ES-I3 (cell line): Measurements from ENCODE around the gene SBNO2.

Experiments used
- H3K36me3 ChIP-seq: 2 replicates; pipeline ENCODE4 v1.6.1; 2013; ENCODE audit warnings: mild to moderate bottlenecking, low read length, control low read depth, moderate library complexity; ENCODE audit not compliant: insufficient read depth
- H3K4me1 ChIP-seq: 2 replicates; pipeline ENCODE4 v1.6.1; 2013; ENCODE audit warnings: mild to moderate bottlenecking, control low read depth, low read length; ENCODE audit not compliant: insufficient read depth
- H3K9ac ChIP-seq: 2 replicates; pipeline ENCODE4 v1.6.1; 2013; ENCODE audit warnings: low read depth, mild to moderate bottlenecking, low read length, moderate library complexity
- H3K9me3 ChIP-seq: 2 replicates; pipeline ENCODE4 v1.6.1; 2013; ENCODE audit warnings: mild to moderate bottlenecking, low read length, moderate library complexity; ENCODE audit not compliant: control insufficient read depth, insufficient read depth

The SBNO2 gene

DNA sequence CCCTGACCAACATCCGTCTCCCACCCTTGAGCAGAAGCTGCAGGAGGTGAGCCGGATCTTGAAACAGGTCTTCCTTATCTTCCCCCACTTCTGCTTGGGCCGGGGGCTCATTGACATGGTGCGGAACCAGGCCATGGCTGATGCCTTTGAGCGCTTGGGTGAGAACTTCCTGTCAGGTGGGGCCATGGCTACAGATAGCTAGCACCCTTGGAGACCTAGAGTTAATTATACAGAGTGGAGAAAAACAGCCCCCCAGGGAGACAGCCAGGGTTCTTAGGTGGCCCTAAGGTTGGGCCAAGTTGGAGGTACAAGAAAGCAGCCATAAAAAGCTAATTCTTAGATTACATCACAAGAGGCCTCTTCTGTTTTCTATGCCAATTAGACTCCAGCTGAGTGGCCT lies 116.0 kb downstream of the SBNO2 start:
- peaks cover 3% of the 10 kb centered on the region; the same call in 1 of the 2 replicates for H3K36me3 ChIP-seq
- H3K4me1 ChIP-seq, result no peaks in the 10 kb centered on the region
- no peak overlapping the region for H3K9ac ChIP-seq
- peaks cover 15% of the 10 kb centered on the region for H3K9me3 ChIP-seq
